DMS153 (cell line): ENCODE measurements around the gene NGEF.
"Not testable (repeated sequence)": the region's sequence is repeated elsewhere in the genome, so short reads cannot be mapped to it uniquely, and the experiment has no call there.

Experiments used
- DNase-seq: peaks from one replicate; lab custom pipeline; 2025; lab: John Stamatoyannopoulos, UW

Gene NGEF

GRCh38 chr2:233013027-233013461 is at the start of gene NGEF:
Gene NGEF, minus strand, starts transcription at chr2:233013256. Its CDS starts 38,366 bp downstream, at chr2:232974890.
- DNase-seq: no peak

- no peak for DNase-seq
Measured at GRCh38 chr2:233062451-233062850, 49.4 kb upstream of the NGEF start.

GRCh38 chr2:233061591-233062450 is 48.8 kb upstream of the NGEF start:
- no peak for DNase-seq

GRCh38 chr2:233060980-233061590 is 48.0 kb upstream of the NGEF start:
- DNase-seq: no peak

GRCh38 chr2:233060501-233060979 is 47.5 kb upstream of the NGEF start:
- DNase-seq: peak; percentile 30

GRCh38 chr2:233059797-233060500 is 46.9 kb upstream of the NGEF start, which contains the start of gene INPP5D:
Gene INPP5D, plus strand, starts transcription at chr2:233060342. Its CDS starts 137 bp downstream, at chr2:233060479.
- DNase-seq: peak; percentile 48

- no peak for DNase-seq
Measured at GRCh38 chr2:233059547-233059796, 46.4 kb upstream of the NGEF start.

GRCh38 chr2:233058717-233059546 is 45.9 kb upstream of the NGEF start:
- no peak for DNase-seq

- no peak for DNase-seq
Measured at GRCh38 chr2:233056961-233057605, 44.0 kb upstream of the NGEF start.

- no peak for DNase-seq
Measured at GRCh38 chr2:233055362-233055761, 42.3 kb upstream of the NGEF start.

- peak; percentile 8 for DNase-seq
Measured at GRCh38 chr2:233053928-233054784, 41.1 kb upstream of the NGEF start.

GRCh38 chr2:233052517-233052916 is 39.5 kb upstream of the NGEF start:
- not testable (repeated sequence) for DNase-seq

- DNase-seq: no peak
Measured at GRCh38 chr2:233051241-233052149, 38.4 kb upstream of the NGEF start.

GRCh38 chr2:233049194-233049761 is 36.2 kb upstream of the NGEF start:
- no peak for DNase-seq

- no peak for DNase-seq
Measured at GRCh38 chr2:233048569-233049193, 35.6 kb upstream of the NGEF start.

GRCh38 chr2:233047667-233048066 is 34.6 kb upstream of the NGEF start:
- DNase-seq: no peak

GRCh38 chr2:233047206-233047605 is 34.1 kb upstream of the NGEF start:
- DNase-seq: no peak

GRCh38 chr2:233044974-233045605 is 32.0 kb upstream of the NGEF start:
- no peak for DNase-seq
